ENCODE data around the gene OTOA. TPM values are rescaled to one million over a fixed set of nuclear protein-coding genes. Genes with fewer than 3 reads are reported as not detected.
"Not testable (repeated sequence)": the region's sequence is repeated elsewhere in the genome, so short reads cannot be mapped to it uniquely, and the experiment has no call there.

The OTOA gene
- total RNA-seq, 2 donors from 2014 or later, result 0.26 TPM; not detected in 1

GRCh38 chr16:21673469-21673868 is 9.7 kb downstream of the OTOA start:
- DNase-seq (no peak), ATAC-seq (no peak)
- H3K27ac ChIP-seq, result no peak overlapping the region
- H3K36me3 ChIP-seq (replicated peaks in 1 of 2; ENCODE audit: insufficient read depth in 1 of 2, low read depth in 2 of 2), result no peaks in the 10 kb centered on the region
- no peak overlapping the region for H3K4me3 ChIP-seq
- H3K27me3 ChIP-seq, result no peaks in the 10 kb centered on the region
- peaks cover 0 to 6% (median 0%) of the 10 kb centered on the region in 3 donors for H3K9me3 ChIP-seq
- WGBS, 2 donors, result 65 to 74% methylated on average over 3 of the region's 3 CpGs
- H3K4me1 ChIP-seq, result no peaks in the 10 kb centered on the region
- intact Hi-C loops (cut with DNase I), result no loop called here
- TF ChIP-seq, protein P1, sequence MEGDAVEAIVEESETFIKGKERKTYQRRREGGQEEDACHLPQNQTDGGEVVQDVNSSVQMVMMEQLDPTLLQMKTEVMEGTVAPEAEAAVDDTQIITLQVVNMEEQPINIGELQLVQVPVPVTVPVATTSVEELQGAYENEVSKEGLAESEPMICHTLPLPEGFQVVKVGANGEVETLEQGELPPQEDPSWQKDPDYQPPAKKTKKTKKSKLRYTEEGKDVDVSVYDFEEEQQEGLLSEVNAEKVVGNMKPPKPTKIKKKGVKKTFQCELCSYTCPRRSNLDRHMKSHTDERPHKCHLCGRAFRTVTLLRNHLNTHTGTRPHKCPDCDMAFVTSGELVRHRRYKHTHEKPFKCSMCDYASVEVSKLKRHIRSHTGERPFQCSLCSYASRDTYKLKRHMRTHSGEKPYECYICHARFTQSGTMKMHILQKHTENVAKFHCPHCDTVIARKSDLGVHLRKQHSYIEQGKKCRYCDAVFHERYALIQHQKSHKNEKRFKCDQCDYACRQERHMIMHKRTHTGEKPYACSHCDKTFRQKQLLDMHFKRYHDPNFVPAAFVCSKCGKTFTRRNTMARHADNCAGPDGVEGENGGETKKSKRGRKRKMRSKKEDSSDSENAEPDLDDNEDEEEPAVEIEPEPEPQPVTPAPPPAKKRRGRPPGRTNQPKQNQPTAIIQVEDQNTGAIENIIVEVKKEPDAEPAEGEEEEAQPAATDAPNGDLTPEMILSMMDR (IDR thresholded peaks at IDR 0.05), result no peak
- TF ChIP-seq POLR2A (IDR thresholded peaks at IDR 0.05), result no peak

DNA sequence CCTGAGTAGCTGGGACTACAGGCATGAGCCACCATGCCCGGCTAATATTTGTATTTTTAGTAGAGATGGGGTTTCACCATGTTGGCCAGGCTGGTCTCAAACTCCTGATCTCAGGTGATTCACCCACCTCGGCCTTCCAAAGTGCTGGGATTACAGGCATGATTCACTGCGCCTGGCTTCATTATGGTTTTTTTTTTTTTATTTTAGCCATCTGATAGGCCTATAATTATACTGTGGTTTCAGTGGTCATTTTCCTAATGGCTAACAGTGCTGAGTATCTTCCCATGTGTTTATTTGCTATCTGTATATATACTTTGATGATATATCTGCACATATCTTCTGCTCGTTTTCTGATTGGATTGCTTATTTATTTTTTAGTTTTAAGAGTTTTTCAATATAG is 10.7 kb downstream of the OTOA start:
- ATAC-seq; H3K4me1 ChIP-seq; H3K36me3 ChIP-seq (replicated peaks in 1 of 2; ENCODE audit: insufficient read depth in 1 of 2, low read depth in 2 of 2); H3K9me3 ChIP-seq; H3K4me3 ChIP-seq; intact Hi-C loops (cut with DNase I); H3K27ac ChIP-seq; H3K27me3 ChIP-seq; DNase-seq: not testable (repeated sequence)
- WGBS, 2 donors, result 74 to 75% methylated on average over 4 of the region's 4 CpGs

GRCh38 chr16:21680714-21681113 is 16.9 kb downstream of the OTOA start:
- H3K36me3 ChIP-seq (replicated peaks in 1 of 2; ENCODE audit: insufficient read depth in 1 of 2, low read depth in 2 of 2), result not testable (repeated sequence)
- 78 to 82% methylated on average over 5 of the region's 5 CpGs for WGBS, 2 donors

DNA sequence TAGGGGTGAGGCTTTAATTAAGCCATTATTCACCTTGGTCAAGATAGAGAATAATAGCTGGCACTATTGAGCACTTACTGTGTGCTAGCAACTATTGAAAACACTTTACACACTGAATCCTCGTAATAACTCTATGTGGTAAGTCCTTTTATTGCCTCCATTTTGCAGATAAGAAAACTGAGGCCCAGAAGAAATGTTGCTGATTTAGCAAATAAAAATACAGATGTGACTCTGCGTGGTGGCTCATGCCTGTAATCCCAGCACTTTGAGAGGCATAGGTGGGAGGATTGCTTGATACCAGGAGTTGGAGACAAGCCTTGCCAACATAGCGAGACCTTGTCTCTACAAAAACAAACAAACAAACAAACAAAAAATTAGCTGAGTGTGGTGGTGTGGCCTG is 19.4 kb downstream of the OTOA start:
- Histone ChIP-seq H3K27me3 (no peaks in the 10 kb centered on the region), H3K4me1 (no peaks in the 10 kb centered on the region), H3K36me3 (replicated peaks in 1 of 2; ENCODE audit: insufficient read depth in 1 of 2, low read depth in 2 of 2) (no peaks in the 10 kb centered on the region), H3K27ac (no peak overlapping the region), H3K4me3 (no peak overlapping the region), H3K9me3 (no peaks in the 10 kb centered on the region)
- no peak for DNase-seq
- TF ChIP-seq, protein P1 (IDR thresholded peaks at IDR 0.05), result no peak
- no peak for TF ChIP-seq POLR2A (IDR thresholded peaks at IDR 0.05)
- no peak for ATAC-seq
- intact Hi-C loops (cut with DNase I), result no loop called here
- 62 to 78% methylated on average over 3 of the region's 3 CpGs for WGBS, 2 donors

More at GRCh38 chr16:21680714-21681113, 16.9 kb downstream of the OTOA start:
- ATAC-seq; H3K4me1 ChIP-seq; H3K27ac ChIP-seq; H3K4me3 ChIP-seq; intact Hi-C loops (cut with DNase I); H3K9me3 ChIP-seq; DNase-seq; H3K27me3 ChIP-seq: not testable (repeated sequence)

- Histone ChIP-seq H3K27ac (no peak overlapping the region), H3K36me3 (replicated peaks in 1 of 2; ENCODE audit: insufficient read depth in 1 of 2, low read depth in 2 of 2) (no peaks in the 10 kb centered on the region), H3K9me3 (no peaks in the 10 kb centered on the region), H3K27me3 (no peaks in the 10 kb centered on the region), H3K4me3 (no peak overlapping the region), H3K4me1 (no peaks in the 10 kb centered on the region)
- ATAC-seq, result no peak
- 23 to 39% methylated on average over 4 to 6 of the region's 6 CpGs for WGBS, 2 donors
- peak in 3 of 4 donors; percentile 11 to 20 (median 18) for DNase-seq
- TF ChIP-seq, protein P1 (IDR thresholded peaks at IDR 0.05), result peak in 1 of 7 experiments; percentile 15
- TF ChIP-seq POLR2A (IDR thresholded peaks at IDR 0.05), result no peak
- intact Hi-C loops (cut with DNase I), result no loop called here
Measured at GRCh38 chr16:21684199-21684598, 20.4 kb downstream of the OTOA start.

GRCh38 chr16:21685034-21685455 is 21.3 kb downstream of the OTOA start:
- H3K9me3 ChIP-seq, result no peaks in the 10 kb centered on the region
- no peak overlapping the region for H3K4me3 ChIP-seq
- H3K27ac ChIP-seq, result no peak overlapping the region
- 42 to 65% methylated on average over 8 to 14 of the region's 14 CpGs for WGBS, 2 donors
- TF ChIP-seq, protein P1 (IDR thresholded peaks at IDR 0.05), result no peak
- no peak for TF ChIP-seq POLR2A (IDR thresholded peaks at IDR 0.05)
- H3K27me3 ChIP-seq, result no peaks in the 10 kb centered on the region
- no peaks in the 10 kb centered on the region for H3K36me3 ChIP-seq (replicated peaks in 1 of 2; ENCODE audit: insufficient read depth in 1 of 2, low read depth in 2 of 2)
- ATAC-seq (no peak), DNase-seq (no peak)
- intact Hi-C loops (cut with DNase I), result no loop called here
- no peaks in the 10 kb centered on the region for H3K4me1 ChIP-seq

Data from body of pancreas (tissue), 4 donors.